Measurements from ENCODE around the gene MUC6.

The MUC6 gene

GRCh38 chr11:1060852-1061616 lies 24.5 kb upstream of the MUC6 start:
- no peak overlapping the region for H3K4me3 ChIP-seq (ENCODE audit: low read depth, low read length)
- no peak for DNase-seq (ENCODE audit: low read depth)
- TF ChIP-seq, protein P1, sequence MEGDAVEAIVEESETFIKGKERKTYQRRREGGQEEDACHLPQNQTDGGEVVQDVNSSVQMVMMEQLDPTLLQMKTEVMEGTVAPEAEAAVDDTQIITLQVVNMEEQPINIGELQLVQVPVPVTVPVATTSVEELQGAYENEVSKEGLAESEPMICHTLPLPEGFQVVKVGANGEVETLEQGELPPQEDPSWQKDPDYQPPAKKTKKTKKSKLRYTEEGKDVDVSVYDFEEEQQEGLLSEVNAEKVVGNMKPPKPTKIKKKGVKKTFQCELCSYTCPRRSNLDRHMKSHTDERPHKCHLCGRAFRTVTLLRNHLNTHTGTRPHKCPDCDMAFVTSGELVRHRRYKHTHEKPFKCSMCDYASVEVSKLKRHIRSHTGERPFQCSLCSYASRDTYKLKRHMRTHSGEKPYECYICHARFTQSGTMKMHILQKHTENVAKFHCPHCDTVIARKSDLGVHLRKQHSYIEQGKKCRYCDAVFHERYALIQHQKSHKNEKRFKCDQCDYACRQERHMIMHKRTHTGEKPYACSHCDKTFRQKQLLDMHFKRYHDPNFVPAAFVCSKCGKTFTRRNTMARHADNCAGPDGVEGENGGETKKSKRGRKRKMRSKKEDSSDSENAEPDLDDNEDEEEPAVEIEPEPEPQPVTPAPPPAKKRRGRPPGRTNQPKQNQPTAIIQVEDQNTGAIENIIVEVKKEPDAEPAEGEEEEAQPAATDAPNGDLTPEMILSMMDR (IDR thresholded peaks at IDR 0.05; ENCODE audit: control insufficient read depth, extremely low read depth, insufficient read depth): no peak

- TF ChIP-seq, protein P1 (IDR thresholded peaks at IDR 0.05; ENCODE audit: control insufficient read depth, extremely low read depth, insufficient read depth): no peak
- no peak for DNase-seq (ENCODE audit: low read depth)
- no peak overlapping the region for H3K4me3 ChIP-seq (ENCODE audit: low read depth, low read length)
Observed at GRCh38 chr11:1060410-1060809, 23.9 kb upstream of the MUC6 start.

DNA sequence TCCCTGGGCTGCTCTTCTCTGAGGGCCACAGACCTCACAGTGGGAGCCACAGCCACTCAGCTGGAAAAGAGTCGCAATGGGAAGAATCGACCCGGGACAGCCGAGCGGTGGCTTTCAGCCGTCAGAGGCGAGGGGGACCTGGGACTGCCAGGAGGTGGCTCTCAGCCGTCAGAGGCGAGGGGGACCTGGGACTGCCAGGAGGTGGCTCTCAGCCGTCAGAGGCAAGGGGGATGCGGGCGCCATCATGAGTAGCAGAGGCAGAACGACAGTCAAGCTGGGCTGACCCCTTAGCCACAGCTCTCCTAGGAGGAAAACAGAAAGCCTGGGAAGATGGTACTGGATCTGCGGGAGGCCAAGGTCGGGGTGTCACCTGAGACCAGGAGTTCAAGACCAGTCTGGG lies 23.2 kb upstream of the MUC6 start:
- H3K4me3 ChIP-seq (ENCODE audit: low read depth, low read length): no peak overlapping the region
- no peak for DNase-seq (ENCODE audit: low read depth)
- TF ChIP-seq, protein P1 (IDR thresholded peaks at IDR 0.05; ENCODE audit: control insufficient read depth, extremely low read depth, insufficient read depth): no peak

DNA sequence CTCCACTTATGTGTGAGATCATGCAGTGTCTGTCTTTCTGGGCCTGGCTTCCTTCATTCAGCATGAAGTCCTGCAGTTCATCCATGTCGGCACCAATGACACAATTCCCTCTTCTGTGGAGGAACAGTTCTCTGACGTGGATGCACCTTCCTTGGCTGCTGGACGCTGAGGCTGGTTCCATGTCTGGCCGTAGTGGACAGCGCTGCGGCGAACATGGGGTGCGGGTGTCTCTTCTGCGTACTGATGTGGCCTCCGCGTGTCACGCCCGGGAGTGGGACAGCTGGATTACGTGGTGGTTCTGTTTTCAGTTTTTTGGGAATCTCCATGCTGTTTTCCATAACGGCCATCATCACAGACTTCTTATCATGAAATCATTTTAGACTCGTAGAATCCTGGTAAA lies 21.3 kb upstream of the MUC6 start:
- no peak for DNase-seq (ENCODE audit: low read depth)
- H3K4me3 ChIP-seq (ENCODE audit: low read depth, low read length): no peak overlapping the region
- TF ChIP-seq, protein P1 (IDR thresholded peaks at IDR 0.05; ENCODE audit: control insufficient read depth, extremely low read depth, insufficient read depth): no peak

- no peak for DNase-seq (ENCODE audit: low read depth)
- H3K4me3 ChIP-seq (ENCODE audit: low read depth, low read length): no peak overlapping the region
- TF ChIP-seq, protein P1 (IDR thresholded peaks at IDR 0.05; ENCODE audit: control insufficient read depth, extremely low read depth, insufficient read depth): no peak
Observed at GRCh38 chr11:1055990-1056771, 19.7 kb upstream of the MUC6 start.

DNA sequence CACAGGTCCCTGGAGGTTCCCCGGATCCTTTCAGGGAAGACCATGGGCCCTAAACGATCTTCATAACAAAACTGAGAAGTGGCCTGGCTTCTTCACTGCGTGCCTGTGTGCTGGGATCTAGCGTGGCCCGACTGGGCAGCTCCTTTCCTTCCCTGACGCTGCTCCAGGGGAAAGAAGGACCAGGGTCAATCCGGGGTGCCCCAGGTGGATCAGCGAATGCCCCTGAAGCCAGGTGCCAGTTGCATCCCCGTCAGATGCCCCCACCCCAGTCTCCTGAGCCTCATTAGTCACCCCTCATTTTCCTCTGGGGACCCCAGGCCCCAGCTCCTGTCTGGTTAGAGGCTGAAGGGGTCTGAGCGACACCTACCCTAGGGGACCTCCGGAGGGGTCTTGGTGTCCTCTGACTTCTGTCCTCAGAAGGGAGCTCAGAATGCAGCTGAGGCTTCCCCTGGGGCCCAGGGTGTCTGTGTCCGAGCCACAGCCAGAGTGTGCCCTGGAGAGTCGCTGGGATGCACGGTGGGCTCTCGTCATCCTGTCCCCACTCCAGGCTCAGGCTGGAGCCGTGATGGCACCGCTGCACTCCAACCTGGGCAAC lies 18.7 kb upstream of the MUC6 start:
- H3K4me3 ChIP-seq (ENCODE audit: low read depth, low read length): peak overlapping the region; percentile 38; the same call in 1 of the 2 replicates
- TF ChIP-seq, protein P1 (IDR thresholded peaks at IDR 0.05; ENCODE audit: control insufficient read depth, extremely low read depth, insufficient read depth): no peak
- no peak for DNase-seq (ENCODE audit: low read depth)
